ENCODE data around the gene ZSCAN23. TPM values are rescaled to one million over a fixed set of nuclear protein-coding genes. Genes with fewer than 3 reads are reported as not detected.

Gene ZSCAN23
- total RNA-seq = 4.3 and 9.0 TPM in 2 replicates

DNA sequence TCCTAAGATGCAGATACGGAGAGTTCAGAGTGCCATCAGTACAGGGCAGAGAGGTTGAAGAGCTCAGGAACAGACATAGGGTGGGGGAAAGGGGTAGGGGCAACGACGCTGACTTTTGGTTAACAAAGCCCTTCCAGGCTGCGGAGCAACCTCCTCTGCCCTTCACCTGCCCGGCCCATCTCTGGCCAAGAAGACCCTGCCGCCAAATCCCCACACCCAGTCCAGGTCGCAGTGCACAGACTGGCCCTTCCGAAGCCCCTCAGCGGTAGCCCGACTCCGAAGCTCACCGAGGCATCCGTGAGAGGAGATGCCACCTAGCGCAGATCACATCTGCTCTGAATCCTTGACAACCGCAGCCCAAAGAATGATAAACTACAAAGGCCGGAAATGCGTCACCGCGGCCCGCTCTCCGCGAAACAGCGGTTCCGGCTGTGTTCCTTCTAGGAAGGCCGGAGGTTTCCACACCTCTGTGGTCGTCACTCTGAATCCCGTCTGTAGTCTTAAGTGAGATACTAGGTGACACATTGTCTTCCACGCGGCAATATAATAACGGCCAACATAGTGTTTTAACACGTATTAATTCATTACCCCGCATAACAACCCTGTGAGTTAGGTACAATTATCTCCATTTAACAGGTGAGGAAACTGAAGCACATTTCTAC is at the start of gene ZSCAN23:
TSS of gene ZSCAN23 (minus strand) at position 380 of the 662 bp plus-strand sequence. CDS start 7,225 bp downstream, outside the sequence.
- TF ChIP-seq, protein P1, sequence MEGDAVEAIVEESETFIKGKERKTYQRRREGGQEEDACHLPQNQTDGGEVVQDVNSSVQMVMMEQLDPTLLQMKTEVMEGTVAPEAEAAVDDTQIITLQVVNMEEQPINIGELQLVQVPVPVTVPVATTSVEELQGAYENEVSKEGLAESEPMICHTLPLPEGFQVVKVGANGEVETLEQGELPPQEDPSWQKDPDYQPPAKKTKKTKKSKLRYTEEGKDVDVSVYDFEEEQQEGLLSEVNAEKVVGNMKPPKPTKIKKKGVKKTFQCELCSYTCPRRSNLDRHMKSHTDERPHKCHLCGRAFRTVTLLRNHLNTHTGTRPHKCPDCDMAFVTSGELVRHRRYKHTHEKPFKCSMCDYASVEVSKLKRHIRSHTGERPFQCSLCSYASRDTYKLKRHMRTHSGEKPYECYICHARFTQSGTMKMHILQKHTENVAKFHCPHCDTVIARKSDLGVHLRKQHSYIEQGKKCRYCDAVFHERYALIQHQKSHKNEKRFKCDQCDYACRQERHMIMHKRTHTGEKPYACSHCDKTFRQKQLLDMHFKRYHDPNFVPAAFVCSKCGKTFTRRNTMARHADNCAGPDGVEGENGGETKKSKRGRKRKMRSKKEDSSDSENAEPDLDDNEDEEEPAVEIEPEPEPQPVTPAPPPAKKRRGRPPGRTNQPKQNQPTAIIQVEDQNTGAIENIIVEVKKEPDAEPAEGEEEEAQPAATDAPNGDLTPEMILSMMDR (IDR thresholded peaks at IDR 0.05; ENCODE audit: insufficient read depth, low read depth, low read length) = no peak
- peak; percentile 80 for DNase-seq (ENCODE audit: low read depth)
- H3K4me3 ChIP-seq (ENCODE audit: low read depth, low read length) = peak within 1 kb of the TSS; percentile 79

DNA sequence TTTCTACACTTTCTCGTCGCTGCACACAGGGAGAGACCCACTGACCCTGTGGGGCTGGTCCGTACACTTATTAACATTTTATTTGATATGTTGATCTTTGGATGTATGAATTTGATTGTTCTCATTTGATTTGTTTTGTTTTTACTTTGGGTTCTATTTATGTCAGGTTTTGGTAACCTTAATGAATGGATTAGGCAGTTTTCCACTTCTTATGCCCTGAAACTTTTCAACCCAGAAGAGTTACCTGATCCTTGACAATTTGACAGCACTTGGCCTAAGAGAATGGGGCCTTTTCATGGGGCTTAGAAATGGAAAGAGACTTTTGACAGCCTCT is 48.7 kb upstream of the ZSCAN23 start:
- no peak for DNase-seq (ENCODE audit: low read depth)
- no peak overlapping the region for H3K4me3 ChIP-seq (ENCODE audit: low read depth, low read length)
- TF ChIP-seq, protein P1 (IDR thresholded peaks at IDR 0.05; ENCODE audit: insufficient read depth, low read depth, low read length) = no peak

DNA sequence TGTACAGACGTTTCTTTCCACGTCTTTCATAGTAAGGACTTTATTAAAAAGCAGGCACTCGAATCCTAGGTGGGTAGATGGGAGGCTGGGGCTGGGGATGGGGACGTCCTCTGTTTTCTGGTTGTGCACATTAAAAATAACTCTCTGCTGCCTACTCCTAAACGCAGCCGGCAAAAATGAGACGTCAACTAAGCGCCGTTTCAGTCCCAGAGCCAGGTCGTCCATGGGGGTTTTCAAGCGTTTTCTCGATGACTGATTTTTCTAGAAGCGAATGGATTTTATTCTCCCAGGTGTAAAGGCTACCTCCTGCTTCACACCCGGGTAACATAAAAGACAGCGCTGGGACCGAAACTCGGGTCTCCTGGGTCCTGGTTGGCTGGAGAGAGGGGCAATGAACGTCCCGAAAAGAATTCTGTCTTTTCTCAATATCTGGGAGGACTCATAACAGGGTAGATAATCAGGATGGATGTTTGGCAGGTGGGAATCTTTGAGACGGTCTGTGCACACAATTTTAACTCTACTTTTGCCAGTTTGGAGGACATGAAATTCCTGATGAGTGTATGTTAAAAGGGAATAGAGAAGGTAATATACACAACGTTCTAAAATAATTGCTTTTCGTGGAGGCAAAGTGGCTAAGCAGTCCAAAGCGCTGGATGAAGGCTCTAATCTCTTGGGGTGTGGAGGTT is 47.1 kb upstream of the ZSCAN23 start:
- no peak for DNase-seq (ENCODE audit: low read depth)
- H3K4me3 ChIP-seq (ENCODE audit: low read depth, low read length) = peak overlapping the region; percentile 68

DNA sequence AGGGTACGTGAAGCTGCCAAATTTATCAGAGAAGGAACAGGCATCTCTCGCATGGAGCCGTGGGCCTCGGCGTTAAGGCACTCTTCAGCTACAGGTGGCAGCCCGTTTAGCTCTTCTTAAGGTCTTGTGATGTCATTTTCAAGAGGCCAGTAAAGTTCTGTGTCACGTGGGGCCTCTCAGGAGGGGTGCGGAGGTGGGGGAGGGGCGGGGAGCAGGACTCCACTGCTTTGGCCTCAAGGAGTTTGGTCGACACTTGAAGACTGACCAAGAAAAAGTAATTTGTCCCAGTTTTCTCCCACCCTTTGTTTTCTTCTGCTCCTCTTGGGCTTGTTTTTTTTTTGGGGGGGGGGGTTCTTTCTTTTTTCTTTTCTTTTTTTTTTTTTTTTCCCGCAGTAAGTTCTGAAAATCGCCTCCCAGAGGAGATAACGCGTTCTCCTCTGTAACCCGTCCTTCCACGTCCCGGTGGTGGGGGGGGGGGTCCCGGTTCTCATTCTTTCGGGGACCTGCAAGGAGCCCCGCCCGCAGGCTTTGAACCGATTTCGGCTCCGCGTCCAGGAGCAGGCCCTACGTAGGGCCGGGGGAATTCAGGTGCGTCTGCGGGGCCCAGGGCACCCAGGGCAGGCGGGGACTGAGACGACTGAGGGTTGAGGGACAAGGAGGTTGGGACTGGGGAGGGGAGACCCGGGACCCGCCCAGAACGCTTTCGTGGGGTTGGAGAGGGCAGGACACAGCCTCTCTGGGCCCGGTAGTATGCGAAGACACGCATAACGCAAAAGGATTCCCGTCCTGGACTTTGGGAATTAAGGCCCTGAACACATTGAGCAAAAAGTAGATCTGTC is 46.3 kb upstream of the ZSCAN23 start:
- TF ChIP-seq, protein P1 (IDR thresholded peaks at IDR 0.05; ENCODE audit: insufficient read depth, low read depth, low read length) = no peak
- peak overlapping the region; percentile 68 for H3K4me3 ChIP-seq (ENCODE audit: low read depth, low read length)
- DNase-seq (ENCODE audit: low read depth) = peak; percentile 70

More for the DNA sequence above, 47.1 kb upstream of the ZSCAN23 start:
- TF ChIP-seq, protein P1 (IDR thresholded peaks at IDR 0.05; ENCODE audit: insufficient read depth, low read depth, low read length) = no peak

DNA sequence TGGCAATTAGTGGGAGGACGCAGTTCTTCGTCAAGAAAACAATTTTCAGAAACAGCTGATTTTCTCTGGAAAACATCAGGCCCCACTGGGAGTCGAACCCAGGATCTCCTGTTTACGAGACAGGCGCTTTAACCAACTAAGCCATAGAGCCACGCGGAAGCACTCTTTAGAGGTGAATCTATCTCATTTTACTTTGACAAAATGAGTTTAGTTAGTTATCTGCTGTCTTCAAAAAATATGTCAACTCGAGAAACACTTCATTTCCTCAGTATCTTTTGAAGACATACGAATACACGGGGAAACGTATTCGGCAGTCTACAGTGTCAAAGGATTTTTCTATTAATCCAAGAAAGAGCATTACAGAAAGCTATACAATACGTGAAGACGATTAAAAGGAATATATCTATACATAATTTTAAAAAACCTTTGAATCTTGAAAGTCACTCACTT is 45.6 kb upstream of the ZSCAN23 start:
- TF ChIP-seq, protein P1 (IDR thresholded peaks at IDR 0.05; ENCODE audit: insufficient read depth, low read depth, low read length) = no peak
- DNase-seq (ENCODE audit: low read depth) = peak; percentile 71
- peak overlapping the region; percentile 68 for H3K4me3 ChIP-seq (ENCODE audit: low read depth, low read length)

DNA sequence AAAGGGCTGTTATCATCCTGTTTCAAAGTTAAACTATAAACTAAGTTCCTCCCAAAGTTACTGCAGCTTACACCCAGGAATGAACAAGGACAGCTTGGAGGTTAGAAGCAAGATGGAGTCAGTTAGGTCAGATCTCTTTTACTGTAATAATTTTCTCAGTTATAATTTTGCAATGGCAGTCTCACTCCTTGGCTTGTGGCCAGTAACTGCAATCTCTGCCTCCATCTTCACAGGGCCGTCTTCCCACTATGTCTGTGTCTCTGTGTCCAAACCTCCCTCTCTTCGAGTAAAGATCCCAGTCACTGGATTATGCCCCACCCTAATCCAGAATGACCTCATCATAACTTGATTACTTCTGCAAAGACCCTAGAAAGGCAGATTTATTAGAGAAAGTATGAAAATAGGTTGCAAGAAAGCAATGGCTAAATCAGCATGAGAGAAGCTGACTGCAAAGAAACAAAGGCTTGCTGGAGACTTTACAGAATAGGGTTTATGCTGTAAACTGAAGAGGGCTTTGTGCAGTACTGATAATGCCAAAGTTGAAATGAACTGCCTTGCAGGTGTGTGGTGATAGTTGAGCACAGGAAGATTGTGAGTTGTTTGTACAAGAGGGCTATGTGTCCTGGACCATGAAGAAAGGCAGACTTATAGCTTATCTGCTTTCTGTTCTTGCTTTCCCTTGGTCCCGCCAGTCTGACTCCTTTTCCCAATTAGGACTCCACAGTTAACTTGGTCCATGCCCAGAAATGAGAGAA is 43.9 kb upstream of the ZSCAN23 start:
- H3K4me3 ChIP-seq (ENCODE audit: low read depth, low read length) = no peak overlapping the region
- no peak for DNase-seq (ENCODE audit: low read depth)
- TF ChIP-seq, protein P1 (IDR thresholded peaks at IDR 0.05; ENCODE audit: insufficient read depth, low read depth, low read length) = no peak

Data from fibroblast of villous mesenchyme (primary cell).